GM18520 (cell line): Measurements from ENCODE around the gene TCERG1L.
"Not testable (repeated sequence)": the region's sequence is repeated elsewhere in the genome, so short reads cannot be mapped to it uniquely, and the experiment has no call there.

Source experiments
- ATAC-seq: cut with Tn5 transposase; IDR thresholded peaks from one replicate; pipeline ENCODE4 v1.9.1; 2021; ENCODE audit not compliant: unreplicated experiment

The TCERG1L gene

DNA sequence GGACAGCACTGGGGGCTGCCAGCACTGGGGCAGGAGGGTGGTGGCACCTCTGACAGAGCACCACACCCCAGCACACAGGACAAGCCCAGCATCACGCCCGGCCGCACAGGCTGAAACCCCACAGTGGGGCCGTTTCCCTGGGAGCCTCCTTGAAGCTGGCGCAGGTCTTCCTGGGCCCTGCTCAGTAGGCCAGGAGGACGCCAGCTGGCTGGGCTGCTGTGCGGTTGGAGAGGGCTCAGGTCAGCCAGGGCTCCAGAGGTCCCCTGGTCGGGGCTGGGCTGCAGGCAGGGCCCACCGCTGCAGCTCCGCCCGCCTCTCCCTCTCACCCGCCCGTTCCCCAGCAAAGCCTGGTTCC lies 137.3 kb downstream of the TCERG1L start:
- ATAC-seq, result no peak

DNA sequence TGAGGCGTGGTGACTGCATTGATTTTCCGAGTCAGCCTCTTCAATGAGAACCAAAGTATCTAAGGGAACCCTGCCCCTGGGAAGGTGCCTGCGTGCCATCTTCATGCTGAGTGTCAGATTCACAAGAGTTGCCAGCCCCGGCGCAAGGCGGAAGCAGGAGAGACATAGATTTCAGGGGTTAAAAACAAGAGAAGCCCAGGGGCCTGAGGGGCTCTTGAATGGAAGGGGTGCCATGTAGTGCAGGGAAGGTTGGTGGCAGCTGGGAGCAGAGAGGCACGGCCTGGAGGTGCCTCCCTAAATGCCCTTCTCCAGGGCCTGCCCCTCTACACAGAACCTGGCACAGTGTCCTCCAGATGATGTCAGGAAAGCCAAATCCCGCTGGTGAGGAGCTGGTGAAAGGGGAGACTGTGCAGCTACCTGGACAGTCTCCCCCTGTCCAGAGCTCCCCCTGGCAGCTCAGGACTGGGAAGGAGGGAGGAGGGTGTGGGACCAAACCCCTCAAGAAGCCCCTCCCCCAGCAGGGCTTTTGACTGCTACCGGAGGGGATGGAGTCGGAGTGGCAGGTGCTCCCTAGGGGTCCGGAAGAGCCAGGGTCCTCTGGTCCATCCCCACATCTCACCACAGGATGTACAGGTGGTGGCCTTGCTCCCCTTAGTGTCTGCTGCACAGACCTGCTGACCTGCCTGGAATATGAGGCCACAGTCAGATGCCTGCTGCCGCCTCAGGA lies 137.9 kb downstream of the TCERG1L start:
- ATAC-seq, result no peak

GRCh38 chr10:131172433-131172832 lies 139.1 kb downstream of the TCERG1L start:
- no peak for ATAC-seq

DNA sequence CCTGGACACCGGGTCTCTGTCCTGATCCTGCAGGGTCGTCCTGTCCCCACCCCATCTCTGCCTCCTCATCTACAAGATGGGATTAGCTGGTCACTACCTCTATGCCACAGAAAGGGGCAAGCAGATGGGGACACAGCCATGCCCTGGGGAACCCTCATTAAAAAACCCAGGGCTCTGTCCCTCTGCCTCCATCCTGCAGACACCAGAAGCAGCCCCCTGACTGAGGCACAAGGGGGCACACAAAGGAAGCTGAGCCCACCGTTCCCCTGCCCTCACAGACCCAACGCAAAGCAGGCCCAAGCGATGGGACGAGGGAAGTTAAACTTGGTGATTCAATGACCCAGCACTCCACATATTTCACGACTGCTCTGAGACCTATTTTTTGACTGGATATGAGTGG lies 142.4 kb downstream of the TCERG1L start:
- no peak for ATAC-seq

DNA sequence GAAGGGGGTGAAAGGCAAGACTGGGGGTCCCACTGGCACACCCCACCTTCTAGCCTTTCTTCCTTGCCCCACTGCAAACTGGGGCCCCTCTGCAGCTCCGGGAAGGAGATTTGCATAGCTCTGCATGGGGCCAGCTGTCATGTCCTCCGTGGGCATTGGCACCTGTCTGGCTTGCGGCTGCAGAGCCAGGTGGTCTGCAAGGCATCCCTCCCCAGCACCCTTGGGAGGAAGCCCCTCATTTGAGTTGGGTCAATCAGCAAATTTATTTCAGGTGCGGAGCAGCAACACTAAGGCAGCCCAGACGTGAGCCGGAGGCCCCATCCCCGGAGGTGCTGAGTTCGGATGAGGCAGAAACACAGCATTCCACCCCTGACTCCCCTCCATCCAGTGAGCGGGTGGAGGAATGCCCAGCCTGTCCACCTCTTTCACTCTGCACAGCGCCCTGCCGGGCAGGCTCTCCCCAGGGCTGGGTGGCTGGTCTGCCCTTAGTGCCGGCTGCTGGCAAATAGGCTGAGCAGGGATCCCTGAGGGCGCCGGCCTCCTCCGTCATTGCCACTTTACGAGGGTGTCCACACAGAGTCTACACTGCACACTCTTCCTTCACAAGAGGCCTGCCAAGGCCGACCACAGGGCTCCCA lies 143.2 kb downstream of the TCERG1L start:
- ATAC-seq, result no peak

GRCh38 chr10:131167036-131167860 lies 144.3 kb downstream of the TCERG1L start:
- ATAC-seq, result no peak

- no peak for ATAC-seq
Measured at GRCh38 chr10:131166486-131166885, 145.0 kb downstream of the TCERG1L start.

DNA sequence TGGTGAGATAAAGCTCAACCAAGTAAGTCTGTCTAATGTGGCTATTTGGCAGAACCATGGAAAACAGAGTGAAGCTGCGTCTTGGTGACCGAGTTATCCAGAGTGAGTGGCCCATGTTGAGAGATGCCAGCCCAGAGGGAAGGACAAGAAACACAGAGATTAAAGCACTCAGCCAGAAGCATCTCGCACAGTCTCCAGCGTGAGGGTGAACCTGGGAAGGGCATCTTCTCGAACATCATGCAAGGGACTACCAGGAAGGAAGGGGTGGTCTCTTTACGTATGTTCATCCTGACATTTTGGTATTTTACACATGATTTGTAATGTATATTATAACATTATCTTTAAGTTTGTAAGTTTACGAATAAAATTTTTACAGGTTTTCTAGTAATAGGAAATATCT lies 146.4 kb downstream of the TCERG1L start:
- no peak for ATAC-seq

DNA sequence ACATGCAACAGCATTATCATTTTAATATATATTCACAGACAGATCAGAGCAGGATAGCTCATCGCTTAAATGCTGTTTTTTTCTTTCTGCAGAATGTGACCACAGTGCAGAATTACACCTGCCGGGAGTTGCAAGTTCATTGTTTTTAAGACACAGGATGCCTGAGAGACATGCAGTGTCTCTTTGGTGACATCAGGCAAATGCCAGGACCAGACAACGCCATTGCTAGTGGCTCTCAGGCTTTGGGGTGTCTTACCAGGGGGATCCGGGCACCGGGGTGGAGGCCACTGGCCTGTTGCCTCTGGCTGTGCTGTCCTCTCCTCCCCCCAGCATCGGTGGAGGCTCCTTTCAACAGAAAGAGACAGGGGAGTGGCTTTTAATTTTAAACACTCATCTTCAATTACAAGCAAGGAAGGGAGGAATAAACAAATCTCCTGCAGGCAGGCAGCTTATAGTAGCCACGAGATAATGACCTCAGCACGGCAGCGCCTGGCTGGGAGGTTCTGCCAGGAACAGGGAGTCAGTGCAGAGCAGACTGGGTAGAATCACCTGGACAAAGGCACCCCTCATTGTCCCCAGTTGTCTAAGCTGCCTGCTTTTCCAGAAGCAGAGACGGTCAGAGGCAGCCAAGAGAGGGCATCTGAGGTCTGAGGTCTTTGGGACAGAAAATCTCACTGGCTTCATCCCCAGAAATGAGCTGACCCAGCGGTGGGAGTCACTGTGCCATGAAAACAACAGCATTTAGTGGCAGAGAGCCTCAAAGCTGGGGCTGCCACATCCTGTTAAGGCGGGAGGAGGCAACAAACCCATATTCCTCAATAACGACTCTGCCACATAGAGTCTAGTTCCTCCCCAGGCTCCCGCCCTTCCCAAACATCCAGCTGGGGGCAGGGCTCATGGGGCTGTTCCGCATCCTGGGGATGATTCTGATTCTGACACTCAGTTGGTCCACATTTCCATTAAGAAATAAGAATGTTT lies 148.4 kb downstream of the TCERG1L start:
- no peak for ATAC-seq

- no peak for ATAC-seq
Measured at GRCh38 chr10:131162211-131162610, 149.3 kb downstream of the TCERG1L start.

- ATAC-seq, result no peak
Measured at GRCh38 chr10:131161087-131161486, 150.4 kb downstream of the TCERG1L start.

DNA sequence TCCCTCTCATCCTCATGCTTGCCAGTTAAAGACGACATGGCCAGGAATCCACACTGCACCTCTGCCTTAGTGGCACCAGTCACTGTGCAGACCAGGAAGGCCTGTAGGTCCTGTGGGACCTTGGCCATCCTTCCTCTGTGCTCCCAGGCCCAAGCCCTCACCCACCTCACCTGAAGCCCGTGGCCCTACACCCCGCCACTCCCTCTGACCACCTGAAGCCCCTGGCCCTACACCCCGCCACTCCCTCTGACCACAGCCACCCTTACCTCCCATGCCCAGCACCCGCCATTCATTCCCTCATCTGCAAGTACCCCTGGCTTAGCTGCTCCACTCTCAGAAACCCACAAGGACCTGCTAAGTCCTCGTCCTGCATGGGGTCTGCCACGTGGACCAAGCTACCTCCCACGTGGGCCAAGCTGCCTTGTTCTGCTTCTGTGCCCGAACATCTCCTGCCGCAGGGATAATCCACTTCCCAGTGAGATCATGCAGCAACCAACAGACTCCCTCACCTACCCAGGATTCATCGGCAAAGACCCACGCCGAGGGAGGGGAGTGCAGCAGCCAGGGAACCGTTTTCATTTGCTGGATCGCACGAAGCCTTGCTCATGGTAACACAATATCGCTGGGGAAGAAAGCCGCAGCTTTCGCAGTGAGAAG lies 151.2 kb downstream of the TCERG1L start:
- ATAC-seq, result no peak

DNA sequence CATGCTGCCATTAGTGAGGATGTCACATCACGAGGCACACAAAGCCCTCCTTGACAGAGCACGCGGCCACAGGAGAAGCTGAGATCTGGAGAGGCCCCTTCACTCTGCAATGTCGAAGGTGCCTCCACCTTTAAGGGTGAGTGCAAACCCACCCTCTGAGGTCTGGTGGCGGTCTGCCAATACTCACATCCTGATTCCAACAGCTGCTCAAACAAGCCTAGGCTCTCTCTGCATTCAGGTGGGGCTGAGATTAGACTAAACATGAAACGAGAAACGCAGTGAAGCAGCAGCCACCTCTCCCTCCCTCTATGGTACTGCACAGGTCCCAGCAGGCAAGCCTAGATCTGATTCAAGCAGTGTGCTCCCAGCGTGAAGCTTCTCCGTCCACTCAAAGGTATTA lies 151.8 kb downstream of the TCERG1L start:
- no peak for ATAC-seq

DNA sequence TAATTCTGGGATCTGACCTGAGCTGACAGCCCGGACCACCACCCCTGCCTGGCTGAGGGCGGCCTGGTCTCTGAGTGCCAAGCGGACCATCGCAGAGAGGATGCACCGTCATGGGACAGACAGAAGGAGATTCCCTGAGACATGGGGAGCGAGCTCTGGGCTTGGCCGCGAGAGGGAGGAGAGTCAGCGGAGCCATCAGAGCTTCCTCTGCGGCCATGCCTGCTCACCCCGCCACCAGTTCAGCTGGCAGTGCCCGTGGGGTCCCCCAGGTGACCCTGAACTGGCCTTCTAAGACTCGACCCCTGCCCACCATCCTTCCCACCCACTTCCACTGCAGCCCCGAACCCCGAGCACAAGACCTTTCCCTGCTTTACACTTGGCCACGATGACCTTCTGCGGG lies 152.8 kb downstream of the TCERG1L start:
- ATAC-seq, result no peak

DNA sequence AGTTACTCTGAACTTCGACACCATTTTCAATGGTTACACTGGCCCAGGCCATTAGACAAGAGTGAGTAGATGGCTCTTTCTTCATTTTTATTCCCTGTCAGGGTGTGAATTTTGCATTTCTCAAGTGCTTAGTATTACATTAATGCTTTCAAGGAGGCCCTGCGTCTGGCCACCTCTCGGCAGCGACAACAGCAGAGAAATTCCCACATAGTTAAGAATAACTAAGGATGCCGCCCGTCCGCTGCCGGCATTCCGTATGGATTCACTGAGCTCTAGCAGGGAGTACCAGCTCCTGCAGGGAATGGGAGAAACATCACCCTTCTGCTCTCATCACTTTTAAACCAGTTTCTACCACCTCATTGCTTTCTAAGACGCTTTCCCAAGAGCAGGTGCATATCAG lies 153.6 kb downstream of the TCERG1L start:
- no peak for ATAC-seq

DNA sequence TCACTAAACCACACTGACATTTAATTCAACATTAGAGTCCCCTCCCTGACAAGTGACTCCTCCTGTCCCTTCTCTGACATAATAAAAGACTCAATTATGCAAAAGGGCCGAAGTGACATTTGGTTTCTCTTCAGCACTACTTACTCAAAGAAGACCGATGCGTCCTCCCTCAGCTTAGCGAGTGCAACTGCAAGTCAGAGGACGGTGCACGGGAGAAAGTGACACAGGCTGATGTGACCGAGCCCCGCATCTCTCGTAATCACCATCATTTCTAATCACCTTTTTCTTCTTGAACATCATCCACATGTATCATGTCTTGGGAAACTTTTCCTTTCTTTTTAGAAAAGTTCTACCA lies 155.7 kb downstream of the TCERG1L start:
- no peak for ATAC-seq

DNA sequence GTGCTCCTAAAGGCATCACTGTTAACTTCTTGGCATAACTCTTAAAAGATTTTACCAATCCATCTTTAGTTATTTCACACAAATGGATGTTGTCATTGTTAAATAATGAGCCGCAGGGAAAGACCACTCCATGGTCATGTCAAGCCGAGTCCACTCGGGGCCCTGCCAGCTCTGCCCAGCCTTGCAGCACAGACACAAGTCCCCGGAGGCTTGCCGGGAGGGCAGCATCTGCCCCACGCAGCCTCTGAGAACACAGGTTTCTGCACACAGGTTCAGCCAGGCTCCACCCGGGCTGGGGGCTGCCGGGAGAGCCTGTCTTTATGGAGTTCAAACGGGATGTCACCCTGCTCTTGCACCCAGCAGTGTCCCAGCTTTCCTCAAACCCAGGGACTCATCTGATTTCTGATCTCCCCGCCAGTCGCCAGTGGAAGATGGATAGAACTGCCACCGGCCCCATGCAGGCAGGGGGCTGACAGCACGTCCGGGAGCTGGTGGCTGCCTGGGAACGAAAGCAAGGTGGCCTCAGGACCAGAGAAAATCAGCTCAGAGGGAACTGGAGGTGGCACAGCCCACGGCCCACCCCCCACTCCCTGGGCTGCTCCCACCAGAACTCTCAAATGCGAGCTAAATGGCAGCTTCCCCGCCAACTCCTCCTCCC lies 156.2 kb downstream of the TCERG1L start:
- no peak for ATAC-seq

- no peak for ATAC-seq
Measured at GRCh38 chr10:131154306-131155025, 157.1 kb downstream of the TCERG1L start.

DNA sequence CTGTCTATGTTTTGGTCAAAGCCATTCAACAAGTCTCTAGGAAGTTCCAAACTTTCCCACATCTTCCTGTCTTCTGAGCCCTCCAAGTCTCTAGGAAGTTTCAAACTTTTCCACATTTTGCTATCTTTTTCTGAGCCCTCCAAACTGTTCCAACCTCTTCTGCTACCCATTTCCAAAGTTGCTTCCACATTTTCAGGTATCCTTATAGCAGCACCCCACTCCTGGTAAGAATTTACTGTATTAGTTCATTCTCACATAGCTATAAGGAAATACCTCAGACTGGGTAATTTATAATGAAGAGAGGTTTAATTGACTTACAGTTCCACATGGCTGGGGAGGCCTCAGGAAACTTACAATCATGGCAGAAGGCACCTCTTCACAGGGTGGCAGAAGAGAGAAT lies 159.1 kb downstream of the TCERG1L start:
- ATAC-seq, result not testable (repeated sequence)
